Fibroblast of pulmonary artery (primary cell): ENCODE measurements around the gene KMT2D.

Experiments used
- DNase-seq: peaks from one replicate; pipeline ENCODE4 v3.0.0-alpha.2; 2010; ENCODE audit warnings: low read depth
- H3K4me3 ChIP-seq: replicated peaks from 2 replicates; pipeline ENCODE4 v1.5.1; 2011; ENCODE audit warnings: low read depth, mild to moderate bottlenecking, control low read depth, low read length, moderate library complexity
- CTCF ChIP-seq: IDR thresholded peaks from 2 replicates; pipeline ENCODE4 v1.5.1; 2011; ENCODE audit warnings: mild to moderate bottlenecking, control low read depth, low read length, inconsistent platforms; ENCODE audit errors: missing control alignments

The KMT2D gene

GRCh38 chr12:49092816-49093406 lies 32.3 kb upstream of the KMT2D start:
- TF ChIP-seq CTCF = no peak
- H3K4me3 ChIP-seq = no peak overlapping the region
- DNase-seq = no peak

- peak overlapping the region; percentile 39 for H3K4me3 ChIP-seq
- peak; percentile 53 for DNase-seq
- TF ChIP-seq CTCF = peak; percentile 57
Measured at GRCh38 chr12:49092086-49092815, 31.7 kb upstream of the KMT2D start.

- no peak for TF ChIP-seq CTCF
Measured at GRCh38 chr12:49091836-49092085, 31.2 kb upstream of the KMT2D start.

GRCh38 chr12:49091056-49091835 lies 30.7 kb upstream of the KMT2D start:
- no peak for DNase-seq
- TF ChIP-seq CTCF = no peak
- no peak overlapping the region for H3K4me3 ChIP-seq

More at GRCh38 chr12:49091836-49092085, 31.2 kb upstream of the KMT2D start:
- no peak for DNase-seq
- H3K4me3 ChIP-seq = peak overlapping the region; percentile 39

- peak overlapping the region; percentile 38 for H3K4me3 ChIP-seq
- TF ChIP-seq CTCF = peak; percentile 12
- DNase-seq = peak; percentile 51
Measured at GRCh38 chr12:49089821-49090773, 29.5 kb upstream of the KMT2D start.

GRCh38 chr12:49088932-49089330 lies 28.3 kb upstream of the KMT2D start:
- no peak for DNase-seq
- TF ChIP-seq CTCF = no peak
- H3K4me3 ChIP-seq = no peak overlapping the region
